Measurements from ENCODE around the gene NUP62CL. TPM values are rescaled to one million over a fixed set of nuclear protein-coding genes. Genes with fewer than 3 reads are reported as not detected.
A peak's percentile ranks its signal among the peaks of the same experiment; 100 is the strongest.

NUP62CL gene
- total RNA-seq, 1 experiment from 2014 or later = 7.3 TPM

GRCh38 chrX:107107459-107107858, 98.8 kb downstream of the NUP62CL start:
- ChIA-PET CTCF (no interaction called here), POLR2A (no interaction called here)
- Mint-ChIP-seq H3K4me1 (ENCODE audit: insufficient read depth, unreplicated experiment) (no peaks in the 10 kb centered on the region), H3K27ac (ENCODE audit: low read depth, unreplicated experiment) (no peak overlapping the region), H3K4me3 (ENCODE audit: unreplicated experiment) (no peak overlapping the region), H3K27me3 (ENCODE audit: insufficient read depth, unreplicated experiment) (peaks cover 44% of the 10 kb centered on the region), H3K9me3 (ENCODE audit: unreplicated experiment) (peaks cover 7% of the 10 kb centered on the region), H3K36me3 (ENCODE audit: insufficient read depth, unreplicated experiment) (peaks cover 10% of the 10 kb centered on the region)
- intact Hi-C loops (cut with micrococcal nuclease) = no loop called here
- no peak for DNase-seq (ENCODE audit: unreplicated experiment)
- no peak for TF ChIP-seq CTCF (IDR thresholded peaks at IDR 0.05; ENCODE audit: unreplicated experiment)
- BruUV-seq (replicated peaks) = no TSS peak

- peaks cover 9% of the 10 kb centered on the region for H3K36me3 Mint-ChIP-seq (ENCODE audit: insufficient read depth, unreplicated experiment)
- ChIA-PET CTCF (interaction anchor here (0.6 to 1.2 kb wide), 3 partner anchors 115 to 674 kb away, joined by 3 read pairs; partner anchors contain the start of gene NCBP2L), POLR2A (no interaction called here)
- TF ChIP-seq CTCF (IDR thresholded peaks at IDR 0.05; ENCODE audit: unreplicated experiment) = peak; percentile 21
- intact Hi-C loops (cut with micrococcal nuclease) = loop anchor here (1.0 to 5.0 kb wide), 2 partner anchors 104 to 326 kb away; partner anchors contain the start of genes DNAAF6 and NUP62CL
- DNase-seq (ENCODE audit: unreplicated experiment) = peak; percentile 32
- BruUV-seq (replicated peaks) = no TSS peak
- H3K27ac Mint-ChIP-seq (ENCODE audit: low read depth, unreplicated experiment) = no peak overlapping the region
- peaks cover 37% of the 10 kb centered on the region for H3K27me3 Mint-ChIP-seq (ENCODE audit: insufficient read depth, unreplicated experiment)
- no peak overlapping the region for H3K4me3 Mint-ChIP-seq (ENCODE audit: unreplicated experiment)
- no peaks in the 10 kb centered on the region for H3K9me3 Mint-ChIP-seq (ENCODE audit: unreplicated experiment)
- H3K4me1 Mint-ChIP-seq (ENCODE audit: insufficient read depth, unreplicated experiment) = no peaks in the 10 kb centered on the region
Measured at GRCh38 chrX:107102980-107103379, 103.3 kb downstream of the NUP62CL start.

- no TSS peak for BruUV-seq (replicated peaks)
- H3K27ac Mint-ChIP-seq (ENCODE audit: low read depth, unreplicated experiment) = no peak overlapping the region
- TF ChIP-seq CTCF (IDR thresholded peaks at IDR 0.05; ENCODE audit: unreplicated experiment) = no peak
- H3K27me3 Mint-ChIP-seq (ENCODE audit: insufficient read depth, unreplicated experiment) = peaks cover 17% of the 10 kb centered on the region
- H3K9me3 Mint-ChIP-seq (ENCODE audit: unreplicated experiment) = peaks cover 15% of the 10 kb centered on the region
- H3K4me3 Mint-ChIP-seq (ENCODE audit: unreplicated experiment) = no peak overlapping the region
- CTCF ChIA-PET = interaction anchor here (0.7 to 1.5 kb wide), 2 partner anchors 47 to 529 kb away, joined by 3 to 5 read pairs; no protein-coding TSS in a partner anchor
- H3K36me3 Mint-ChIP-seq (ENCODE audit: insufficient read depth, unreplicated experiment) = peaks cover 11% of the 10 kb centered on the region
- intact Hi-C loops (cut with micrococcal nuclease) = no loop called here
- DNase-seq (ENCODE audit: unreplicated experiment) = no peak
- POLR2A ChIA-PET = no interaction called here
- H3K4me1 Mint-ChIP-seq (ENCODE audit: insufficient read depth, unreplicated experiment) = no peaks in the 10 kb centered on the region
Measured at GRCh38 chrX:107076158-107076557, 130.1 kb downstream of the NUP62CL start.

Other genes starting within 250 kb of the NUP62CL start
- 23.0 and 23.8 TPM in 2 replicates for gene MORC4, start 206.2 kb downstream of the NUP62CL start, total RNA-seq (2022)
- 20.2 and 24.7 TPM in 2 replicates for gene RBM41, start 87.6 kb downstream of the NUP62CL start, total RNA-seq (2022)
- not detected in 2 replicates for gene DNAAF6, start 178 bp upstream of the NUP62CL start, total RNA-seq (2022)
- gene FRMPD3, start 243.2 kb upstream of the NUP62CL start, total RNA-seq (2022) = not detected in 2 replicates

Measured in MCF 10A (cell line).